Measurements from ENCODE around the gene KRAS. TPM values are rescaled to one million over a fixed set of nuclear protein-coding genes. Genes with fewer than 3 reads are reported as not detected.

KRAS gene
- 9.2 TPM for polyA plus RNA-seq (2012; ENCODE audit: insufficient read length, low read depth)

DNA sequence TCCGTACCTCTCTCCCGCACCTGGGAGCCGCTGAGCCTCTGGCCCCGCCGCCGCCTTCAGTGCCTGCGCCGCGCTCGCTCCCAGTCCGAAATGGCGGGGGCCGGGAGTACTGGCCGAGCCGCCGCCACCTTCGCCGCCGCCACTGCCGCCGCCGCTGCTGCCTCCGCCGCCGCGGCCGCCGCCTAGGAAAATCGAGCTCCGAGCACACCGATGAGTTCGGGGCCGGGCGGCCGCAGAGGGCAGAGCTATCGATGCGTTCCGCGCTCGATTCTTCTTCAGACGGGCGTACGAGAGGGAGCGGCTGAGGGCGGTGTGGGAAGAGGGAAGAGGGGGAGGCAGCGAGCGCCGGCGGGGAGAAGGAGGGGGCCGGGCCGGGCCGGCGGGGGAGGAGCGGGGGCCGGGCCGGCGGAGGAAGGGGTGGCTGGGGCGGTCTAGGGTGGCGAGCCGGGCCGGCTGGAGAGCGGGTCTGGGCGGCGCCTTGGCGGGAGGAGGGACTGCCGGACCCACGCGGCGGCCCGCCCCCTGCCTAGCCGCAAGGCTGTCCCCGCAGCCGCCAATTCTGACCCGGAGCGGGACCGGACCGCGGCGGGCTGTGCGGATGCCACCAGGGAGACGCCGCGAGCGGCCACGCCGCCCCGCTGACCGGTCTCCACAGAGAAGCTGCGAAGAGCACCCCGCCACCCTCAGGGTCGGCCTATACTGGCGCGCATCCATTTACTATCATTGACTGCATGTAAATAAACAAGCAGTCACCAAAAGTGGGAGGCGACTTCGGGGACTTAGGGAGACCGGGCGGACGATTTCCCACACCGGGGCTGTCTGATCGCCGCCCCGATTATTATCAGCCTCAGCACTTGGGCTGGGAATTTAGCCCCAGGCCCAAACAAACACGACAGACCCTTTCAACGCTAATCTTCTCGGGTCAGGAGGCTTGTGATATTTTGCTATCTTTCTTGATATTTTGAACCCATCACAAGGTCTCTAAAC is at the start of gene KRAS:
TSS of gene KRAS (minus strand) at position 186 of the 987 bp plus-strand sequence.
- TF ChIP-seq FOXP2 (optimal IDR thresholded peaks at IDR 0.05; ENCODE audit: borderline replicate concordance, extremely low read depth, extremely low read length, insufficient read depth) (peak; percentile 83), POLR2AphosphoS5 (IDR thresholded peaks at IDR 0.05; ENCODE audit: low read depth, low read length) (peak; percentile 78), TAF1 (IDR thresholded peaks at IDR 0.05; ENCODE audit: borderline replicate concordance, insufficient read depth, low read length) (peak; percentile 75), SIN3A (IDR thresholded peaks at IDR 0.05; ENCODE audit: borderline replicate concordance, insufficient read depth, low read length) (peak; percentile 89; the same call in 1 of the 2 replicates), REST (IDR thresholded peaks at IDR 0.05; ENCODE audit: insufficient read depth in 1 of 2, low read depth in 2 of 2, low read length in 2 of 2) (0 out of 4 replicates have a peak, but pooled peaks of 1 of the 2 experiments have one; percentile 43)

DNA sequence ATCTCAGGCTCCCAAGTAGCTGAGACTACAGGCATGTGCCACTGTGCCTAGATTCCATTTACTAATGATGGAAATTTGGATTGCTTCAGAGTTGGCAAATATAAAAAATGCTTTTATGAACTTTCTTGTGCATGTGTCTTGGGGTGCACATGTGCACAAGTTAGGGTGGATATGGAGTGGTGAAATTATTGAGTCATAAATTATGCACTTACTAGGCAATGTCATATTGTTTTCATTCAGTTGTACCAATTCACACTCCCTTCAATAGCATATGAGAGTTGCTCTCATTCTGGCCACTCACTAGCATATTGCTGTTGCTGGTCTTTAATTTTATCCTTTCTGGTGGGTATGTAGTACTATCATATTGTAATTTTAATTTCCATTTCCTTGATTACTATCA is 45.7 kb upstream of the KRAS start:
- no peak for TF ChIP-seq SIN3A (IDR thresholded peaks at IDR 0.05; ENCODE audit: borderline replicate concordance, insufficient read depth, low read length)
- TF ChIP-seq FOXP2 (optimal IDR thresholded peaks at IDR 0.05; ENCODE audit: borderline replicate concordance, extremely low read depth, extremely low read length, insufficient read depth), result no peak
- TF ChIP-seq POLR2AphosphoS5 (IDR thresholded peaks at IDR 0.05; ENCODE audit: low read depth, low read length), result no peak
- TF ChIP-seq REST (IDR thresholded peaks at IDR 0.05; ENCODE audit: insufficient read depth in 1 of 2, low read depth in 2 of 2, low read length in 2 of 2), result no peak
- TF ChIP-seq TAF1 (IDR thresholded peaks at IDR 0.05; ENCODE audit: borderline replicate concordance, insufficient read depth, low read length), result no peak

DNA sequence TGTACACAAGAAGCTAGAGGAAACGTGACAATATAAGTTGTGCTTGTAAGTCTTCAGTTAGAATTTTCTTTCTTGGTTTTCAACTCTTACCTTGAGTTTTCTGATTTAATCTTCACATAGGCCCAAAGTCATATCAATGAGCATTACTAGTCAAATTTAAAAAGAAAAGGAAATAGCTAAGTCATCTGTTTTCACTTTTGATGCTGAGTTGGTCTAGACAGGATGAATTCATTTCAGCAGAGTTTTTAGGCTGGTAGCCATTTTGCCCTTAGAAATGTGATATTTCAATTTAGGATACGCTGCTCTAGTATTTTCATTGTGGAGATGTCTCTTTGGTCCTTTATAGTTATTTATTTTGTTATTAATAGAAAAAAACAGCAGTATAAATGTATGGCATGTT is 44.6 kb upstream of the KRAS start:
- no peak for TF ChIP-seq TAF1 (IDR thresholded peaks at IDR 0.05; ENCODE audit: borderline replicate concordance, insufficient read depth, low read length)

DNA sequence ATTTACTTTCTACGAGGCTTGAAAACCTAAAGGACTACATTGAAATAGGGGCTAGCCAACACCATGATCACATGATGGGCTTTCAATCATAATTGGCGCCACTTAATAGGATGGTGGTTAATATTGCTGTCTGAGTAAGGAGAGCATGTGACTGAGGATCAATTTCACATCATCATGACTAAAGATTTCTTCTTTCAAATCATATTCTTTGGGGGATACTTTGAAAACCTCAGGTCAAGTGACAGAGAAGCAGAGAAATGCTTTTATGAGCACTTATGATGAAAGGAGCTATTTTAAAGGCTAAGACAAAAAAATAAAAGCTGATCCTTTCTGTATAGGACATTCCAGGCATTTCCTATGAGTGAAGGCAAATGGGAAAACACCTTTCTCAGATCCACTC is 42.9 kb upstream of the KRAS start:
- TF ChIP-seq REST (IDR thresholded peaks at IDR 0.05; ENCODE audit: insufficient read depth in 1 of 2, low read depth in 2 of 2, low read length in 2 of 2), result no peak
- no peak for TF ChIP-seq SIN3A (IDR thresholded peaks at IDR 0.05; ENCODE audit: borderline replicate concordance, insufficient read depth, low read length)
- TF ChIP-seq FOXP2 (optimal IDR thresholded peaks at IDR 0.05; ENCODE audit: borderline replicate concordance, extremely low read depth, extremely low read length, insufficient read depth), result no peak
- no peak for TF ChIP-seq POLR2AphosphoS5 (IDR thresholded peaks at IDR 0.05; ENCODE audit: low read depth, low read length)
- no peak for TF ChIP-seq TAF1 (IDR thresholded peaks at IDR 0.05; ENCODE audit: borderline replicate concordance, insufficient read depth, low read length)

- TF ChIP-seq TAF1 (IDR thresholded peaks at IDR 0.05; ENCODE audit: borderline replicate concordance, insufficient read depth, low read length), result no peak
- TF ChIP-seq SIN3A (IDR thresholded peaks at IDR 0.05; ENCODE audit: borderline replicate concordance, insufficient read depth, low read length), result no peak
- no peak for TF ChIP-seq REST (IDR thresholded peaks at IDR 0.05; ENCODE audit: insufficient read depth in 1 of 2, low read depth in 2 of 2, low read length in 2 of 2)
- no peak for TF ChIP-seq POLR2AphosphoS5 (IDR thresholded peaks at IDR 0.05; ENCODE audit: low read depth, low read length)
Observed at GRCh38 chr12:25287610-25288009, 36.9 kb upstream of the KRAS start.

Measured in PFSK-1 (cell line).